ENCODE measurements around the gene SPATA22.

GRCh38 chr17:3474212-3474611 lies 2.6 kb upstream of the SPATA22 start:
- no peak for TF ChIP-seq CBX5 (CRISPR knock-in tag; IDR thresholded peaks at IDR 0.05; ENCODE audit: borderline replicate concordance)
- TF ChIP-seq JUNB (CRISPR knock-in tag; IDR thresholded peaks at IDR 0.05; ENCODE audit: borderline replicate concordance) = no peak
- no peak for TF ChIP-seq ZNF883 (CRISPR knock-in tag; IDR thresholded peaks at IDR 0.05; ENCODE audit: not compliant biosample characterization)
- TF ChIP-seq DZIP1 (CRISPR knock-in tag; IDR thresholded peaks at IDR 0.05) = no peak
- no peak for TF ChIP-seq ZMYM3 (CRISPR knock-in tag; IDR thresholded peaks at IDR 0.05)
- no peak for TF ChIP-seq ZNF292 (CRISPR knock-in tag; IDR thresholded peaks at IDR 0.05; ENCODE audit: borderline replicate concordance, low read depth)
- TF ChIP-seq ZNF788 (CRISPR knock-in tag; IDR thresholded peaks at IDR 0.05; ENCODE audit: borderline replicate concordance) = no peak

Measured in HepG2 (cell line).